ENCODE data around the gene FAM89B. TPM values are rescaled to one million over a fixed set of nuclear protein-coding genes. Genes with fewer than 3 reads are reported as not detected.

Gene FAM89B
- total and polyA plus RNA-seq, 4 donors, result 20.6 to 53.5 (median 44.4) TPM

DNA sequence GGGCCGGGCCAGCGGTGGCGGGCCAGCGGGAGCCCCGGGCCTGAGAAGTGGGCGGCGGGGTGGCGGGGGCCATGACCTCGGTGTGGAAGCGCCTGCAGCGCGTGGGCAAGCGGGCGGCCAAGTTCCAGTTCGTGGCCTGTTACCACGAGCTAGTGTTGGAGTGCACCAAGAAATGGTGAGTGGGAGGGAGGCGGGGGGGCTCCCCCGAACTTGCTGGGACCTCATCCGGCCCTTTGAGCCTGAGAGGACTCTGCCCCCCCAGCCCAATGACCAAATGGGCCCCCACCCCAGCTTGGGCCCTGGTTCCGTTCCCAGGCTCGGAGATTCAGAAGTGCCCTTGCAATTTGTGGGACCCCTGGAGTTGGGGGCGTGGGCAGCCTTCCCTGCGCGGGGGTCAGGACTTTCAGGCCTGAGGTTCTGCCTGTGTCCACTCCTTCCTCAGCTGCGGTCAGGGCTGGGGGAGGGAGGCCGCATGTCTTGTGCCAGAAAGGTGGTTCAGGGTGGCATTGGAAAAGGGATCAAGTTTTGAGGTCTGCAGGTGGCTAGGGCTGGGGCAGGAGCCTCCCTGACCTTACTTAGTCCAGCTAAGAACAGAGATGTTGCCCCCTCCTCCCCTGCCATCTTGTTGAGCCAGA is 4.0 kb downstream of the FAM89B start:
- WGBS, 2 donors, result 8 to 9% methylated on average over 25 to 26 of the region's 26 CpGs
- Histone ChIP-seq H3K4me1 (ENCODE audit: control insufficient read depth in 5 of 5, insufficient read depth in 5 of 5, low read length in 5 of 5) (peaks cover under 1 to 47% (median 24%) of the 10 kb centered on the region in 5 donors), H3K9ac (ENCODE audit: insufficient read depth in 1 of 2, low read length in 2 of 2) (no peak overlapping the region), H3K27ac (ENCODE audit: low read depth in 1 of 2, low read length in 1 of 2) (peak overlapping the region; percentile 77 to 90), H3K36me3 (ENCODE audit: control insufficient read depth in 4 of 4, insufficient read depth in 4 of 4, low read length in 4 of 4) (peaks cover 0 to 25% (median 7%) of the 10 kb centered on the region in 4 donors), H3K27me3 (ENCODE audit: control insufficient read depth in 3 of 3, insufficient read depth in 3 of 3, low read length in 2 of 3) (no peaks in the 10 kb centered on the region), H3K4me3 (peak overlapping the region; percentile 65), H3K9me3 (ENCODE audit: control insufficient read depth in 4 of 4, insufficient read depth in 3 of 4, low read length in 3 of 4) (peaks cover 0 to 3% (median 0%) of the 10 kb centered on the region in 4 donors)
- TF ChIP-seq, protein P1, sequence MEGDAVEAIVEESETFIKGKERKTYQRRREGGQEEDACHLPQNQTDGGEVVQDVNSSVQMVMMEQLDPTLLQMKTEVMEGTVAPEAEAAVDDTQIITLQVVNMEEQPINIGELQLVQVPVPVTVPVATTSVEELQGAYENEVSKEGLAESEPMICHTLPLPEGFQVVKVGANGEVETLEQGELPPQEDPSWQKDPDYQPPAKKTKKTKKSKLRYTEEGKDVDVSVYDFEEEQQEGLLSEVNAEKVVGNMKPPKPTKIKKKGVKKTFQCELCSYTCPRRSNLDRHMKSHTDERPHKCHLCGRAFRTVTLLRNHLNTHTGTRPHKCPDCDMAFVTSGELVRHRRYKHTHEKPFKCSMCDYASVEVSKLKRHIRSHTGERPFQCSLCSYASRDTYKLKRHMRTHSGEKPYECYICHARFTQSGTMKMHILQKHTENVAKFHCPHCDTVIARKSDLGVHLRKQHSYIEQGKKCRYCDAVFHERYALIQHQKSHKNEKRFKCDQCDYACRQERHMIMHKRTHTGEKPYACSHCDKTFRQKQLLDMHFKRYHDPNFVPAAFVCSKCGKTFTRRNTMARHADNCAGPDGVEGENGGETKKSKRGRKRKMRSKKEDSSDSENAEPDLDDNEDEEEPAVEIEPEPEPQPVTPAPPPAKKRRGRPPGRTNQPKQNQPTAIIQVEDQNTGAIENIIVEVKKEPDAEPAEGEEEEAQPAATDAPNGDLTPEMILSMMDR (IDR thresholded peaks at IDR 0.05; ENCODE audit: control extremely low read depth, extremely low read depth), result no peak
- ATAC-seq (ENCODE audit: insufficient read depth, low FRiP score) (no peak), DNase-seq (no peak)

DNA sequence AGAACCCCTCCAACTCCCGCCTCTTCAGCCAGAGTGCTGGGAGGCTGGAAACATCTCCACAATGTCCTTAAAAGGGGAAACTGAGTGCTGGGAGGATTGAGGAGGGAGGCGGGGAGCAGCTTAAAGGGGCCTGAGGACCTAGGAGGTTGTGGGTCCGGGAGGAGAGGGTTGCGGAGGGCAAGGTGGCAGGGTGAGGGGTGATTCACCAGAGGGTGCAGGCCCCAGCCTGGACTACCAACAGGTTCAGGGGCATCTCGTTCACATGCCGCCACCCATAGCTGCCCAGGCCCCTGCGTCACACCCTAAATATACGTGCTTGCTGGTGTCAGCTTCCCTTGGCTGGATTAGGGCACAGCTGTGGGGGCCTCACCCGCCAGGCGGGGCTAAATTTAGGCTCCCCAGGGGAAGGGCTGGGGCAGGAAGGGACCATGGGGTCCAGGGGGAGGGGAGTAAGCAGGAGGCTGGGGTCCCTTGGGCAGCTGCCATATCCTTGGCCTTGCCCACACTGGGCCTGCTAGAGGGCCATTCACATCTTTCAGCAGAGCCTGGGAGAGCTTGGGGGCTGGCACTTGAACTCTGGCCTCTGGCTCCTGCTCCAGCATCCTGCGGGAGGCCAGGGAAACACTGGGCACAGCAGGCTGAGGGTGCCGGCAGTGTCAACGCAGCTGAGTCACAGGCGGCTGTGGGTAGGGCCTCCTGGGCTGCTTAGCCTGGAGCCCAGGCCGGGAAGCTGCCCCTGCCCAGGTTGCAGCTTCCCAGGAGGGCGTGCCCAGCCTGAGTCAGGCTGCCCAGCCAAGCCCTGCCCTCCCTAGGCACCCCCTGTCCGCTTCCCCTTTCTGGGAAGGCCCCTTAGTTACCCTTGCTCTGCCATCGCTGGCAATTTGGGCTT is 4.8 kb downstream of the FAM89B start:
- TF ChIP-seq, protein P1 (IDR thresholded peaks at IDR 0.05; ENCODE audit: control extremely low read depth, extremely low read depth), result no peak
- H3K9me3 ChIP-seq (ENCODE audit: control insufficient read depth in 4 of 4, insufficient read depth in 3 of 4, low read length in 3 of 4), result peaks cover 0 to 3% (median 0%) of the 10 kb centered on the region in 4 donors
- H3K36me3 ChIP-seq (ENCODE audit: control insufficient read depth in 4 of 4, insufficient read depth in 4 of 4, low read length in 4 of 4), result peaks cover 0 to 32% (median 12%) of the 10 kb centered on the region in 4 donors
- H3K4me1 ChIP-seq (ENCODE audit: control insufficient read depth in 5 of 5, insufficient read depth in 5 of 5, low read length in 5 of 5), result peaks cover 0 to 40% (median 17%) of the 10 kb centered on the region in 5 donors
- no peaks in the 10 kb centered on the region for H3K27me3 ChIP-seq (ENCODE audit: control insufficient read depth in 3 of 3, insufficient read depth in 3 of 3, low read length in 2 of 3)
- H3K9ac ChIP-seq (ENCODE audit: insufficient read depth in 1 of 2, low read length in 2 of 2), result no peak overlapping the region
- WGBS, 2 donors, result 28 to 30% methylated on average over 17 to 18 of the region's 18 CpGs
- DNase-seq, result no peak
- ATAC-seq (ENCODE audit: insufficient read depth, low FRiP score), result peak; percentile 52
- peak overlapping the region; percentile 65 for H3K4me3 ChIP-seq
- H3K27ac ChIP-seq (ENCODE audit: low read depth in 1 of 2, low read length in 1 of 2), result peak overlapping the region; percentile 77 to 90

DNA sequence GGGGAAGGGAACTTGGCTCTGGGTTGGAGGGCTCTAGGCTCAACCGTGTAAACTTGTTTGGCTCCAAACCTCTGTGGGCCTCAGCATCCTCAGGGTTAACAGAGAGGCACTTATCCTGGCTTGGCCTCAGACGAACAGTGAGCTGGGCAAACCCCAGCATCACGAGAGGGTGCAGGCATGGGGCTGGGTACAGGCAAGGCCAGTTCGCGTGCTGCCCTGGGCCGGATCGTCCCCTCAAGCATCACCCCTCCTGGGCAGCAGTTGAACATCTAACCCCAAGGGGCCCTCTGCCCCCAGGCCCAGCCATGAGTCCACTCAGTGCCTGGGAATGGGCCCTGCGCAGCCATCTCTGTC is 5.4 kb downstream of the FAM89B start:
- TF ChIP-seq, protein P1 (IDR thresholded peaks at IDR 0.05; ENCODE audit: control extremely low read depth, extremely low read depth), result no peak
- Histone ChIP-seq H3K36me3 (ENCODE audit: control insufficient read depth in 4 of 4, insufficient read depth in 4 of 4, low read length in 4 of 4) (peaks cover 0 to 34% (median 12%) of the 10 kb centered on the region in 4 donors), H3K27ac (ENCODE audit: low read depth in 1 of 2, low read length in 1 of 2) (peak overlapping the region; percentile 77 to 90), H3K9me3 (ENCODE audit: control insufficient read depth in 4 of 4, insufficient read depth in 3 of 4, low read length in 3 of 4) (peaks cover 0 to 3% (median 0%) of the 10 kb centered on the region in 4 donors), H3K4me3 (no peak overlapping the region), H3K9ac (ENCODE audit: insufficient read depth in 1 of 2, low read length in 2 of 2) (no peak overlapping the region), H3K4me1 (ENCODE audit: control insufficient read depth in 5 of 5, insufficient read depth in 5 of 5, low read length in 5 of 5) (peaks cover 0 to 40% (median 16%) of the 10 kb centered on the region in 5 donors), H3K27me3 (ENCODE audit: control insufficient read depth in 3 of 3, insufficient read depth in 3 of 3, low read length in 2 of 3) (no peaks in the 10 kb centered on the region)
- 39 to 53% methylated on average over 8 of the region's 8 CpGs for WGBS, 2 donors
- no peak for DNase-seq
- no peak for ATAC-seq (ENCODE audit: insufficient read depth, low FRiP score)

Data from lung (tissue), 12 donors.